KMS-11 (cell line): Measurements from ENCODE around the gene ANO10.
"Not testable (repeated sequence)": the region's sequence is repeated elsewhere in the genome, so short reads cannot be mapped to it uniquely, and the experiment has no call there.

Experiments used
- H2AFZ ChIP-seq: fragments of 200-600 bp; sonication (generic); 2 replicates; pipeline ENCODE4 v1.6.1; 2016; ENCODE audit warnings: antibody characterized with exemption, mixed run types, low read depth
- H3K27ac ChIP-seq: fragments of 200-600 bp; sonication (generic); 2 replicates; pipeline ENCODE4 v1.6.1; 2016; ENCODE audit warnings: mild to moderate bottlenecking, mixed run types
- H3K27me3 ChIP-seq: fragments of 200-600 bp; sonication (generic); 2 replicates; pipeline ENCODE4 v1.6.1; 2017; ENCODE audit warnings: mild to moderate bottlenecking, low read depth, mixed run types, moderate library complexity; ENCODE audit not compliant: insufficient read depth
- H3K36me3 ChIP-seq: fragments of 200-600 bp; sonication (generic); 2 replicates; pipeline ENCODE4 v1.6.1; 2017; ENCODE audit warnings: mild to moderate bottlenecking, mixed run types; ENCODE audit not compliant: insufficient read depth
- H3K4me1 ChIP-seq: fragments of 200-600 bp; sonication (generic); 2 replicates; pipeline ENCODE4 v1.6.1; 2016; ENCODE audit warnings: mild to moderate bottlenecking, low read depth, mixed run types; ENCODE audit not compliant: poor library complexity, severe bottlenecking
- H3K4me2 ChIP-seq: fragments of 200-600 bp; sonication (generic); 2 replicates; pipeline ENCODE4 v1.7.0; 2016; ENCODE audit warnings: mild to moderate bottlenecking, mixed run types
- H3K4me3 ChIP-seq: fragments of 200-600 bp; sonication (generic); IDR thresholded peaks from 2 replicates; pipeline ENCODE4 v1.6.1; 2017; ENCODE audit warnings: low read depth, low read length, mixed read lengths; ENCODE audit not compliant: insufficient read depth
- H3K79me2 ChIP-seq: fragments of 200-600 bp; sonication (generic); 2 replicates; pipeline ENCODE4 v1.6.1; 2016; ENCODE audit warnings: low read depth, mixed run types; ENCODE audit not compliant: insufficient read depth
- H3K9ac ChIP-seq: fragments of 200-600 bp; sonication (generic); 2 replicates; pipeline ENCODE4 v1.6.1; 2016; ENCODE audit warnings: mild to moderate bottlenecking, mixed run types
- H4K20me1 ChIP-seq: fragments of 200-600 bp; sonication (generic); 2 replicates; pipeline ENCODE4 v1.6.1; 2016; ENCODE audit warnings: mild to moderate bottlenecking, mixed run types; ENCODE audit not compliant: insufficient read depth
- CTCF ChIP-seq: fragments of 200-600 bp; sonication (generic); conservative IDR thresholded peaks from 2 replicates; pipeline ENCODE4 v1.6.1; 2017; ENCODE audit warnings: low read depth, mild to moderate bottlenecking, antibody characterized with exemption, low read length, moderate library complexity, mixed read lengths

ANO10 gene

GRCh38 chr3:43497422-43497821, 124.4 kb downstream of the ANO10 start:
- Histone ChIP-seq H3K36me3 (no peaks in the 10 kb centered on the region), H3K4me2 (no peak overlapping the region), H4K20me1 (no peaks in the 10 kb centered on the region), H3K27ac (no peak overlapping the region), H2AFZ (no peak overlapping the region), H3K79me2 (no peaks in the 10 kb centered on the region), H3K9ac (no peak overlapping the region), H3K4me1 (no peaks in the 10 kb centered on the region), H3K4me3 (no peak overlapping the region), H3K27me3 (no peaks in the 10 kb centered on the region)
- no peak for TF ChIP-seq CTCF

- Histone ChIP-seq H4K20me1 (no peaks in the 10 kb centered on the region), H3K36me3 (no peaks in the 10 kb centered on the region), H3K79me2 (no peaks in the 10 kb centered on the region), H3K27me3 (no peaks in the 10 kb centered on the region), H3K4me3 (no peak overlapping the region), H3K27ac (no peak overlapping the region), H2AFZ (no peak overlapping the region), H3K4me1 (no peaks in the 10 kb centered on the region), H3K9ac (no peak overlapping the region), H3K4me2 (no peak overlapping the region)
- no peak for TF ChIP-seq CTCF
Observed at GRCh38 chr3:43496740-43497375, 125.0 kb downstream of the ANO10 start.

- not testable (repeated sequence) for H3K79me2 ChIP-seq, H2AFZ ChIP-seq, H3K9ac ChIP-seq, H3K27ac ChIP-seq, H3K27me3 ChIP-seq, H4K20me1 ChIP-seq, H3K4me1 ChIP-seq, H3K36me3 ChIP-seq, H3K4me3 ChIP-seq, H3K4me2 ChIP-seq
Observed at GRCh38 chr3:43492932-43493331, 128.9 kb downstream of the ANO10 start.

GRCh38 chr3:43491807-43492206, 130.0 kb downstream of the ANO10 start:
- H3K4me3 ChIP-seq, H3K4me2 ChIP-seq, H2AFZ ChIP-seq, H3K4me1 ChIP-seq, H4K20me1 ChIP-seq, H3K9ac ChIP-seq, H3K79me2 ChIP-seq, H3K27ac ChIP-seq, H3K36me3 ChIP-seq, H3K27me3 ChIP-seq: not testable (repeated sequence)

GRCh38 chr3:43490640-43491185, 131.1 kb downstream of the ANO10 start:
- no peak for TF ChIP-seq CTCF
- no peaks in the 10 kb centered on the region for H3K27me3 ChIP-seq
- H3K4me3 ChIP-seq: no peak overlapping the region
- H3K79me2 ChIP-seq: no peaks in the 10 kb centered on the region
- no peak overlapping the region for H3K27ac ChIP-seq
- H4K20me1 ChIP-seq: no peaks in the 10 kb centered on the region
- H3K4me2 ChIP-seq: no peak overlapping the region
- no peak overlapping the region for H2AFZ ChIP-seq
- no peak overlapping the region for H3K9ac ChIP-seq
- no peaks in the 10 kb centered on the region for H3K4me1 ChIP-seq
- no peaks in the 10 kb centered on the region for H3K36me3 ChIP-seq
